HCT116 (cell line): ENCODE measurements around the gene RCC2. TPM values are rescaled to one million over a fixed set of nuclear protein-coding genes. Genes with fewer than 3 reads are reported as not detected.

Source experiments
- ATAC-seq: fragments of 200-7000 bp; cut with Tn5 transposase; 2 replicates; pipeline ENCODE4 v1.9.1; 2020; ENCODE audit warnings: mild to moderate bottlenecking, moderate library complexity
- BruUV-seq: library from RNA; stranded (reverse); fragments of 400-500 nt; replicated peaks from 2 replicates; lab custom pipeline; 2021; lab: Mats Ljungman, UMichigan
- CTCF ChIA-PET: fragments of 300-600 bp; sonication (Branson Sonifier 250); formaldehyde crosslinking; loops from one replicate; lab custom pipeline; 2021; ENCODE audit warnings: antibody characterized with exemption; lab: Charles Lee
- POLR2A ChIA-PET: fragments of 300-600, 350-600 bp; sonication (Branson Sonifier 250); formaldehyde crosslinking; loops from one replicate; lab custom pipeline; 2021; ENCODE audit warnings: antibody characterized with exemption; lab: Charles Lee
- RAD21 ChIA-PET, 2 experiments: fragments of 300-600 bp; sonication (Branson Sonifier 250); formaldehyde crosslinking; loops; one replicate each; lab custom pipeline; 2023; ENCODE audit warnings: low total read pairs in 2 of 2; ENCODE audit not compliant: uncharacterized antibody in 2 of 2, unreplicated experiment in 2 of 2, low non-redundant PET in 1 of 2; lab: Charles Lee
- DNase-seq: peaks from one replicate; pipeline ENCODE4 v3.0.0-alpha.2; 2010; ENCODE audit warnings: low read depth, low spot score
- H2AFZ ChIP-seq: fragments of 200-600 bp; shearing (Covaris generic), sonication (generic); 2 replicates; pipeline ENCODE4 v1.6.1; 2017; ENCODE audit warnings: low read depth, mixed run types, mixed read lengths, antibody characterized with exemption, low read length; ENCODE audit not compliant: poor library complexity, severe bottlenecking
- H3K27ac ChIP-seq: 2 replicates; pipeline ENCODE4 v1.5.1; 2012; ENCODE audit warnings: low read depth, low read length
- H3K27me3 ChIP-seq: fragments of 200-600 bp; sonication (generic); 2 replicates; pipeline ENCODE4 v1.6.1; 2016; ENCODE audit warnings: mixed run types, low read length, mixed read lengths; ENCODE audit not compliant: insufficient read depth
- H3K36me3 ChIP-seq, 2 experiments: fragments of 200-500 bp in 1 of 2; fragments of 200-600 bp in 1 of 2; sonication (Bioruptor generic) in 1 of 2; sonication (generic) in 1 of 2; 2 replicates each; pipeline versions ENCODE4 v1.5.1 to v1.6.1; 2014 to 2016; ENCODE audit warnings: low read length in 2 of 2, inconsistent platforms in 1 of 2, mixed read lengths in 1 of 2, mixed run types in 1 of 2; ENCODE audit not compliant: insufficient read depth in 2 of 2, control insufficient read depth in 1 of 2
- H3K4me1 ChIP-seq, 2 experiments: fragments of 200-600 bp in 1 of 2; sonication (generic) in 1 of 2; 2 replicates each; pipeline versions ENCODE4 v1.5.1 to v1.6.1; 2012 to 2017; ENCODE audit warnings: low read length in 2 of 2, inconsistent platforms in 1 of 2, mild to moderate bottlenecking in 1 of 2, mixed read lengths in 1 of 2, mixed run types in 1 of 2, moderate library complexity in 1 of 2; ENCODE audit not compliant: insufficient read depth in 2 of 2, control insufficient read depth in 1 of 2
- H3K4me2 ChIP-seq: fragments of 200-600 bp; sonication (generic); 2 replicates; pipeline ENCODE4 v1.6.1; 2017; ENCODE audit warnings: mixed run types, low read length, mixed read lengths
- H3K4me3 ChIP-seq, 2 experiments: fragments of 200-600 bp in 1 of 2; sonication (generic) in 1 of 2; replicated peaks in 1 of 2; 2 replicates each; pipeline ENCODE4 v1.5.1; 2011 to 2016; ENCODE audit warnings: low read length in 2 of 2, control low read depth in 1 of 2, low read depth in 1 of 2, mild to moderate bottlenecking in 1 of 2, mixed read lengths in 1 of 2, mixed run types in 1 of 2
- H3K79me2 ChIP-seq: fragments of 200-600 bp; sonication (generic); 2 replicates; pipeline ENCODE4 v1.6.1; 2017; ENCODE audit warnings: mild to moderate bottlenecking, mixed run types, low read length, moderate library complexity, mixed read lengths; ENCODE audit not compliant: insufficient read depth
- H3K9ac ChIP-seq: fragments of 200-600 bp; sonication (generic); 2 replicates; pipeline ENCODE4 v1.6.1; 2016; ENCODE audit warnings: low read length, mixed read lengths
- H3K9me2 ChIP-seq: fragments of 200-600 bp; sonication (generic), shearing (Covaris generic); 2 replicates; pipeline ENCODE4 v1.6.1; 2017; ENCODE audit warnings: mixed run types, mild to moderate bottlenecking, moderate library complexity; ENCODE audit not compliant: insufficient read depth
- H3K9me3 ChIP-seq, 2 experiments: fragments of 200-500 bp in 1 of 2; fragments of 200-600 bp in 1 of 2; sonication (Bioruptor generic) in 1 of 2; sonication (generic) in 1 of 2; 2 replicates each; pipeline ENCODE4 v1.6.1; 2014 to 2017; ENCODE audit warnings: low read length in 2 of 2, mixed read lengths in 2 of 2, inconsistent platforms in 1 of 2, low read depth in 1 of 2, mild to moderate bottlenecking in 1 of 2, mixed run types in 1 of 2, moderate library complexity in 1 of 2; ENCODE audit not compliant: control insufficient read depth in 1 of 2, insufficient read depth in 1 of 2
- H4K20me1 ChIP-seq: fragments of 200-600 bp; sonication (generic), shearing (Covaris generic); 2 replicates; pipeline ENCODE4 v1.6.1; 2017; ENCODE audit warnings: mixed run types, mild to moderate bottlenecking, moderate library complexity; ENCODE audit not compliant: insufficient read depth
- ELF1 ChIP-seq: IDR thresholded peaks from 2 replicates; pipeline ENCODE4 v1.6.1; 2012; ENCODE audit warnings: low read depth, borderline replicate concordance
- EZH2 ChIP-seq: fragments of 200-600 bp; sonication (generic); IDR thresholded peaks from 2 replicates; pipeline ENCODE4 v1.6.1; 2017; ENCODE audit warnings: antibody characterized with exemption, mixed run types
- JUND ChIP-seq: IDR thresholded peaks from 2 replicates; pipeline ENCODE4 v1.6.1; 2012
- RAD21 ChIP-seq: IDR thresholded peaks from 2 replicates; pipeline ENCODE4 v1.6.1; 2012; ENCODE audit warnings: low read depth, mild to moderate bottlenecking
- SIN3A ChIP-seq: IDR thresholded peaks from 2 replicates; pipeline ENCODE4 v1.6.1; 2012; ENCODE audit warnings: low read depth
- SP1 ChIP-seq: IDR thresholded peaks from 2 replicates; pipeline ENCODE4 v1.6.1; 2012; ENCODE audit warnings: low read depth
- SRF ChIP-seq: IDR thresholded peaks from 2 replicates; pipeline ENCODE4 v1.6.1; 2012; ENCODE audit warnings: low read depth
- YY1 ChIP-seq: IDR thresholded peaks from 2 replicates; pipeline ENCODE4 v1.6.1; 2011; ENCODE audit warnings: low read length, low read depth, moderate library complexity, mild to moderate bottlenecking; ENCODE audit not compliant: insufficient replicate concordance; ENCODE audit errors: extremely low read depth
- ZFX ChIP-seq: fragments of 450-650 bp; IDR thresholded peaks from 2 replicates; pipeline ENCODE4 v1.6.1; 2017
- ZNF274 ChIP-seq: fragments of 200-500 bp; sonication (Bioruptor generic); IDR thresholded peaks from 2 replicates; pipeline ENCODE4 v1.6.1; 2014; ENCODE audit warnings: mild to moderate bottlenecking, low read depth, low read length, inconsistent platforms
- intact Hi-C: fragments of 100-400 bp; cut with micrococcal nuclease; formaldehyde crosslinking; loops from 2 replicates; pipeline ENCODE4 v1.10.0; 2022
- total RNA-seq: library from RNA; stranded (reverse); gene quantifications from one replicate; pipeline ENCODE4 v1.2.1, GENCODE V29; 2021; ENCODE audit not compliant: unreplicated experiment
- TF ChIP-seq, protein P1 (sequence below): IDR thresholded peaks from 2 replicates; pipeline ENCODE4 v1.6.1; 2012
- TF ChIP-seq, protein P2 (sequence below): IDR thresholded peaks from 2 replicates; pipeline ENCODE4 v1.6.1; 2011; ENCODE audit warnings: mild to moderate bottlenecking, low read length, moderate library complexity; ENCODE audit not compliant: insufficient replicate concordance; ENCODE audit errors: extremely low read depth
- TF ChIP-seq, protein P3 (sequence below): IDR thresholded peaks from 2 replicates; pipeline ENCODE4 v1.6.1; 2012; ENCODE audit warnings: low read depth
- TF ChIP-seq, protein P4 (sequence below), 3 experiments: fragments of 200-600 bp in 1 of 3; sonication (generic) in 1 of 3; IDR thresholded peaks in 2 of 3; conservative IDR thresholded peaks in 1 of 3; 2 replicates each; pipeline ENCODE4 v1.5.1; 2012 to 2017; ENCODE audit warnings: low read depth in 2 of 3, low read length in 2 of 3, antibody characterized with exemption in 1 of 3, borderline replicate concordance in 1 of 3, control low read depth in 1 of 3, mild to moderate bottlenecking in 1 of 3, mixed read lengths in 1 of 3, mixed run types in 1 of 3, moderate library complexity in 1 of 3; ENCODE audit not compliant: insufficient read depth in 1 of 3

The RCC2 gene
- total RNA-seq, 1 experiment from 2014 or later, result 178 TPM

DNA sequence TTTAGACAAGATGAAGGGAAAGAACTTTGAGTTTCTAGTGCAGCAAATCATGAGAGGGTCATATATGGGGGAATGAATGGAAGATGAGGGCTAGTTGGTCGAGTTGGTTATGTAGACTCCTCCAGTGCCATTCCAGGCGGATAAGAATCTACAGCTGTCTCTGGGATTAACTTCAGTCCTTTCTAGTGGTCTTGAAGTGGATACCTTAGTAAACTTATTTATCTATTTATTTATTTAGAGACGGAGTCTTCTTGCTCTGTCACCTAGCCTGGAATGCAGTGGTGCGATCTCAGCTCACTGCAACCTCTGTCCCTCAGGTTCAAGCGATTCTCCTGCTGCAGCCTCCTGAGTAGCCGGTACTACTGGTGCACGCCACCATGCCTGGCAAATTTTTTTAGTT, 41.4 kb upstream of the RCC2 start:
- no peak for DNase-seq
- TF ChIP-seq, protein P1, sequence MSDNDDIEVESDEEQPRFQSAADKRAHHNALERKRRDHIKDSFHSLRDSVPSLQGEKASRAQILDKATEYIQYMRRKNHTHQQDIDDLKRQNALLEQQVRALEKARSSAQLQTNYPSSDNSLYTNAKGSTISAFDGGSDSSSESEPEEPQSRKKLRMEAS, result no peak
- TF ChIP-seq SIN3A (no peak), SP1 (no peak), ELF1 (no peak), RAD21 (no peak), EZH2 (no peak), ZFX (no peak), ZNF274 (no peak), JUND (no peak), SRF (no peak), YY1 (no peak)
- TF ChIP-seq, protein P2, sequence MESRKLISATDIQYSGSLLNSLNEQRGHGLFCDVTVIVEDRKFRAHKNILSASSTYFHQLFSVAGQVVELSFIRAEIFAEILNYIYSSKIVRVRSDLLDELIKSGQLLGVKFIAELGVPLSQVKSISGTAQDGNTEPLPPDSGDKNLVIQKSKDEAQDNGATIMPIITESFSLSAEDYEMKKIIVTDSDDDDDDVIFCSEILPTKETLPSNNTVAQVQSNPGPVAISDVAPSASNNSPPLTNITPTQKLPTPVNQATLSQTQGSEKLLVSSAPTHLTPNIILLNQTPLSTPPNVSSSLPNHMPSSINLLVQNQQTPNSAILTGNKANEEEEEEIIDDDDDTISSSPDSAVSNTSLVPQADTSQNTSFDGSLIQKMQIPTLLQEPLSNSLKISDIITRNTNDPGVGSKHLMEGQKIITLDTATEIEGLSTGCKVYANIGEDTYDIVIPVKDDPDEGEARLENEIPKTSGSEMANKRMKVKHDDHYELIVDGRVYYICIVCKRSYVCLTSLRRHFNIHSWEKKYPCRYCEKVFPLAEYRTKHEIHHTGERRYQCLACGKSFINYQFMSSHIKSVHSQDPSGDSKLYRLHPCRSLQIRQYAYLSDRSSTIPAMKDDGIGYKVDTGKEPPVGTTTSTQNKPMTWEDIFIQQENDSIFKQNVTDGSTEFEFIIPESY, result no peak
- TF ChIP-seq, protein P3, sequence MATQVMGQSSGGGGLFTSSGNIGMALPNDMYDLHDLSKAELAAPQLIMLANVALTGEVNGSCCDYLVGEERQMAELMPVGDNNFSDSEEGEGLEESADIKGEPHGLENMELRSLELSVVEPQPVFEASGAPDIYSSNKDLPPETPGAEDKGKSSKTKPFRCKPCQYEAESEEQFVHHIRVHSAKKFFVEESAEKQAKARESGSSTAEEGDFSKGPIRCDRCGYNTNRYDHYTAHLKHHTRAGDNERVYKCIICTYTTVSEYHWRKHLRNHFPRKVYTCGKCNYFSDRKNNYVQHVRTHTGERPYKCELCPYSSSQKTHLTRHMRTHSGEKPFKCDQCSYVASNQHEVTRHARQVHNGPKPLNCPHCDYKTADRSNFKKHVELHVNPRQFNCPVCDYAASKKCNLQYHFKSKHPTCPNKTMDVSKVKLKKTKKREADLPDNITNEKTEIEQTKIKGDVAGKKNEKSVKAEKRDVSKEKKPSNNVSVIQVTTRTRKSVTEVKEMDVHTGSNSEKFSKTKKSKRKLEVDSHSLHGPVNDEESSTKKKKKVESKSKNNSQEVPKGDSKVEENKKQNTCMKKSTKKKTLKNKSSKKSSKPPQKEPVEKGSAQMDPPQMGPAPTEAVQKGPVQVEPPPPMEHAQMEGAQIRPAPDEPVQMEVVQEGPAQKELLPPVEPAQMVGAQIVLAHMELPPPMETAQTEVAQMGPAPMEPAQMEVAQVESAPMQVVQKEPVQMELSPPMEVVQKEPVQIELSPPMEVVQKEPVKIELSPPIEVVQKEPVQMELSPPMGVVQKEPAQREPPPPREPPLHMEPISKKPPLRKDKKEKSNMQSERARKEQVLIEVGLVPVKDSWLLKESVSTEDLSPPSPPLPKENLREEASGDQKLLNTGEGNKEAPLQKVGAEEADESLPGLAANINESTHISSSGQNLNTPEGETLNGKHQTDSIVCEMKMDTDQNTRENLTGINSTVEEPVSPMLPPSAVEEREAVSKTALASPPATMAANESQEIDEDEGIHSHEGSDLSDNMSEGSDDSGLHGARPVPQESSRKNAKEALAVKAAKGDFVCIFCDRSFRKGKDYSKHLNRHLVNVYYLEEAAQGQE, result no peak
- TF ChIP-seq, protein P4, sequence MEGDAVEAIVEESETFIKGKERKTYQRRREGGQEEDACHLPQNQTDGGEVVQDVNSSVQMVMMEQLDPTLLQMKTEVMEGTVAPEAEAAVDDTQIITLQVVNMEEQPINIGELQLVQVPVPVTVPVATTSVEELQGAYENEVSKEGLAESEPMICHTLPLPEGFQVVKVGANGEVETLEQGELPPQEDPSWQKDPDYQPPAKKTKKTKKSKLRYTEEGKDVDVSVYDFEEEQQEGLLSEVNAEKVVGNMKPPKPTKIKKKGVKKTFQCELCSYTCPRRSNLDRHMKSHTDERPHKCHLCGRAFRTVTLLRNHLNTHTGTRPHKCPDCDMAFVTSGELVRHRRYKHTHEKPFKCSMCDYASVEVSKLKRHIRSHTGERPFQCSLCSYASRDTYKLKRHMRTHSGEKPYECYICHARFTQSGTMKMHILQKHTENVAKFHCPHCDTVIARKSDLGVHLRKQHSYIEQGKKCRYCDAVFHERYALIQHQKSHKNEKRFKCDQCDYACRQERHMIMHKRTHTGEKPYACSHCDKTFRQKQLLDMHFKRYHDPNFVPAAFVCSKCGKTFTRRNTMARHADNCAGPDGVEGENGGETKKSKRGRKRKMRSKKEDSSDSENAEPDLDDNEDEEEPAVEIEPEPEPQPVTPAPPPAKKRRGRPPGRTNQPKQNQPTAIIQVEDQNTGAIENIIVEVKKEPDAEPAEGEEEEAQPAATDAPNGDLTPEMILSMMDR (IDR thresholded peaks at IDR 0.05 in 2 of 3, conservative IDR thresholded peaks at IDR 0.05 in 1 of 3; ENCODE audit: borderline replicate concordance in 1 of 3, insufficient read depth in 1 of 3, low read depth in 2 of 3, low read length in 2 of 3), result no peak
- no TSS peak for BruUV-seq
- Histone ChIP-seq H4K20me1 (no peaks in the 10 kb centered on the region), H3K9me3 (no peaks in the 10 kb centered on the region), H3K79me2 (no peaks in the 10 kb centered on the region), H3K27ac (no peak overlapping the region), H3K4me1 (peaks cover 3 to 14% of the 10 kb centered on the region in 2 experiments; a peak in 3 of 4 replicates), H3K9me2 (no peaks in the 10 kb centered on the region), H3K27me3 (no peaks in the 10 kb centered on the region), H3K36me3 (no peaks in the 10 kb centered on the region), H3K9ac (no peak overlapping the region), H3K4me3 (no peak overlapping the region), H3K4me2 (no peak overlapping the region), H2AFZ (no peak overlapping the region)
- ATAC-seq, result no peak
- ChIA-PET CTCF (no interaction called here), RAD21 (no interaction called here), POLR2A (no interaction called here)
- intact Hi-C loops, result loop anchor here (10.0 kb wide), 1 partner anchor 426 kb away; the partner anchor contains the start of gene SDHB
